ENCODE measurements around the gene NOCT.
A peak's percentile ranks its signal among the peaks of the same experiment; 100 is the strongest.
"Not testable (repeated sequence)": the region's sequence is repeated elsewhere in the genome, so short reads cannot be mapped to it uniquely, and the experiment has no call there.

Gene NOCT

DNA sequence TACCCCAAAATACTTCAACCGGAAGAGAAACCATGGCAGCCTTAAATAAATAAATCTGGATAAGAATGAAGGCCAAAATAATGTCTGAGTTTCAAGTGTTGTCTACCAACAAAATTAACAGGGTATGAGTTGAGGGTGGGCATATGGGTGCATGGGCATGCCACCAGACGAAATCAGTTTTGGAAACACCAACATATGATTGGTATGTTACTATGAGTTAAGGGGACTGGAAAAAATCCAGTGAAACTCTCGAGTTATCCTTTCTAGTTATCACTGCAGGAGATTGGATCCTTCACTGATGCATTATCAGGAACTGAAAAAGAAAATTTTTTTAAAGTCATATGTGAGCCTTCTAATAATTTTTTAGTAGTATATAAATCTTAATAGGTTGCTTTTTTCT, 32.4 kb downstream of the NOCT start:
- no peak for DNase-seq
- H3K36me3 Mint-ChIP-seq (ENCODE audit: low read depth), result peaks cover 33% of the 10 kb centered on the region
- ATAC-seq, result no peak
- H3K27me3 Mint-ChIP-seq, result no peaks in the 10 kb centered on the region
- H3K9me3 Mint-ChIP-seq, result no peaks in the 10 kb centered on the region
- H3K4me3 Mint-ChIP-seq, result no peak overlapping the region
- H3K27ac Mint-ChIP-seq, result no peak overlapping the region
- peaks cover 5% of the 10 kb centered on the region for H3K4me1 Mint-ChIP-seq

DNA sequence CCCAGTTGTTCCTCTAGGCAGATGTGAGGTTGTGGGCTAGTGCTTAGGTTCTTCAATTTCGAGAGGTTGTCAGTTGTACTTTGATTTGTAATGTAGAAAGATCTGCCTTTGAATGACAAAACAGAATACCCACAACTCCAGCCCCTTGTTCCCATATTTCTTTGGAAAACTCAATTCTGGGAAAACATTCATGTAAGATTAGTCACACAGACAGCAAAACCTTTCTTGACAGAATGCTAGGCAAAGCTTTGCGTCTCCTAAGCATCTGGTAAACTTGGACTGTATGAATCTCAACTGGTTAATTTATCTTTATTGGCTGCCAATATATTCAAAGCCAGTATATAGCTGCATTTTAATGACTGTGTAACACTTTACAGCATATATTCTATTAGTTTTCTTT, 34.9 kb downstream of the NOCT start:
- Mint-ChIP-seq H3K27ac (no peak overlapping the region), H3K27me3 (no peaks in the 10 kb centered on the region)

DNA sequence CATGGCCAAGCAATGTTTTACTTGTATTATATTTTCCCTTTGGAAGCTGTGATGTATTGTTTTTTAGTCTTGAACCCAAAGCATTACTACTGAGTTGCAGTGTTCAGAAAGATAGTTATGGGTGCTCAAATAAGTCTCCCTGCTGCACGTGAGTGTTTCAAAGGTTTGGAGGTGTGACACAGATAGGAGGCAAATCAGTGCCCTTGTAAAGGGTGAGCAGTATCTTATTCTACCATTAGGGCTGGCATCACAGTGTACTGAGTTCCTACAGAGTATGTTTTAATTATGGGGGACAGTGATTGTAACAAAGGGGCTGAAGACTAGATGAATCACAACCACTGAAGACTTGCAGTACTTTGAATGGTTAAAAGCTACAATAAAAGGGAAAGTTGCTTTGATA, 38.3 kb downstream of the NOCT start:
- H3K27ac Mint-ChIP-seq, result no peak overlapping the region
- peaks cover 5% of the 10 kb centered on the region for H3K4me1 Mint-ChIP-seq
- H3K36me3 Mint-ChIP-seq (ENCODE audit: low read depth), result peaks cover 38% of the 10 kb centered on the region
- DNase-seq (no peak), ATAC-seq (no peak)
- no peak overlapping the region for H3K4me3 Mint-ChIP-seq
- no peaks in the 10 kb centered on the region for H3K9me3 Mint-ChIP-seq
- no peaks in the 10 kb centered on the region for H3K27me3 Mint-ChIP-seq

More for the DNA sequence above, 34.9 kb downstream of the NOCT start:
- ATAC-seq (no peak), DNase-seq (no peak)
- Mint-ChIP-seq H3K9me3 (no peaks in the 10 kb centered on the region), H3K4me3 (no peak overlapping the region), H3K4me1 (peaks cover 7% of the 10 kb centered on the region), H3K36me3 (ENCODE audit: low read depth) (peaks cover 37% of the 10 kb centered on the region)

DNA sequence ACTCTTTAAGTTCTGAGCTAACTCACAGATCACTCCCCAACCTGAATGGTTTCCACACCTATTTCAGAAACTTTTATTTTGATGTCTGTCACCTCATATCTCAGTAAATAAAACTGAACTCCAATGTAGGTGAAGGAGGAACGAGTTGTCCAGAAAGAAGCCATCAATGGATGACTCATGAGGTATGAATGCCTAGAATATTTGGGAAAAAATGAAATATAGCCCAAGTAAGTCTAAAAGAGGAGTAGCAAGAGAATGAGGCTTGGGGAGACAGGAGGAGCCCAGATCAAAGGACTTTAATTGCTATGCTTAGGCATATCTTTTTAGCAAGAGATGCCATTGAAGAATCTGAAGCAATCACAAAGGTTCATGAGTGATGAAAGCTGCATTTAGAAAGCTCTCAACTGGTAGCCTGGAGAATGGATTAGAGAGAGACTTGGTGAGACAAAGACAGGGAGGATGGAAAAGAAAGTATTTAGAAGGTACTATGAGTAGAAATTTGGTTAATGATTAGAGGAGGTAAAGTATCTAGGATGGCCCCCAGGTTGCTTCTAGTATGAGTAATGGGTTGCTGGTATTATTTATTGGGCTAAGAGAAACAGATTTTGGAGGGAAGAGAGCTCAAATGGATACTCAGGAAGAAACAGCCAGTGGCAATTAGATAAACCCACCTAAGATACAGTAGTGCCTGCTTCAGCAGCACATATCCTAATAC, 39.4 kb downstream of the NOCT start:
- Mint-ChIP-seq H3K9me3 (no peaks in the 10 kb centered on the region), H3K4me3 (no peak overlapping the region), H3K4me1 (peaks cover 5% of the 10 kb centered on the region), H3K27me3 (no peaks in the 10 kb centered on the region), H3K36me3 (ENCODE audit: low read depth) (peaks cover 40% of the 10 kb centered on the region), H3K27ac (no peak overlapping the region)
- DNase-seq (no peak), ATAC-seq (no peak)

DNA sequence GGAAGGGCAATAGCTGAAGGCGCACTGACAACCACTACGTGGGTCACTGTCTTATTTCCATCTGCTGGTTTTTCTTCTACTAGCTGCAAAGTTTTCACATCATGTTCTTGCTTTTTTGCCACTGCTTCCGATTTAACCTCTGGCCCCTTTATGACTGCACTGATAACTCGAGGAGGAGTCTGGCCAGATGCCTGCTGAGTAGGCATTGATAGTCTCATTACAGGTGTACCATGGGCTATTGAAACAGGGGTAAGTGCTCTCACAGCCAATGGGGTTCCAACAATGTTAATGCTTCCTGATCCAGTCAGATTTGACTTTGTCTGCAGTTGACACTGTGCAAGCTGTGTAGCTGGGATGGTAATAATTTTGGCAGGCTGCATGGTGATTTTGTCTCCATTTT, 43.4 kb downstream of the NOCT start:
- H3K27ac Mint-ChIP-seq, result peak overlapping the region; percentile 4
- not testable (repeated sequence) for H3K27me3 Mint-ChIP-seq, DNase-seq, H3K4me1 Mint-ChIP-seq, ATAC-seq, H3K4me3 Mint-ChIP-seq, H3K9me3 Mint-ChIP-seq
- H3K36me3 Mint-ChIP-seq (ENCODE audit: low read depth), result peaks cover 44% of the 10 kb centered on the region

DNA sequence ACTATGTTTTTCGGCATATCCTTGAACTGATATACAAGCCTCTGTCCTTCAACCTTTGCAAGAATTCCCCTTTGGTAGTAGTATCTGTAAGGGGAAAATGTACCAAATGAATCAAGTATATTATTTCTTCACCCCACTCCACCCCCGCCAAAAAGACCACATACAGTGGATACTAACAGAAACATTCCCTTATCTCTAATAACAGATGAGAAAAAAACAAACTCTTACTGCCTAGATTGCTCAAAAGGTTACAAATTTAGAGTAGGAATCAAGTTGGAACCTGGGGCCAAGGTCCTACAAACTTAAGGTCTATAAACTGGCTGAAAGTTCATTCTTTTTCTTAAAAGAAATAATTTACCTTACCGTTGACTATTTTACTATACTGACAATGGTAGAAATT, 45.0 kb downstream of the NOCT start:
- H3K36me3 Mint-ChIP-seq (ENCODE audit: low read depth), result peaks cover 38% of the 10 kb centered on the region
- no peak overlapping the region for H3K4me3 Mint-ChIP-seq
- H3K27ac Mint-ChIP-seq, result no peak overlapping the region
- DNase-seq (no peak), ATAC-seq (no peak)
- H3K9me3 Mint-ChIP-seq, result no peaks in the 10 kb centered on the region
- H3K27me3 Mint-ChIP-seq, result no peaks in the 10 kb centered on the region
- peaks cover 4% of the 10 kb centered on the region for H3K4me1 Mint-ChIP-seq

DNA sequence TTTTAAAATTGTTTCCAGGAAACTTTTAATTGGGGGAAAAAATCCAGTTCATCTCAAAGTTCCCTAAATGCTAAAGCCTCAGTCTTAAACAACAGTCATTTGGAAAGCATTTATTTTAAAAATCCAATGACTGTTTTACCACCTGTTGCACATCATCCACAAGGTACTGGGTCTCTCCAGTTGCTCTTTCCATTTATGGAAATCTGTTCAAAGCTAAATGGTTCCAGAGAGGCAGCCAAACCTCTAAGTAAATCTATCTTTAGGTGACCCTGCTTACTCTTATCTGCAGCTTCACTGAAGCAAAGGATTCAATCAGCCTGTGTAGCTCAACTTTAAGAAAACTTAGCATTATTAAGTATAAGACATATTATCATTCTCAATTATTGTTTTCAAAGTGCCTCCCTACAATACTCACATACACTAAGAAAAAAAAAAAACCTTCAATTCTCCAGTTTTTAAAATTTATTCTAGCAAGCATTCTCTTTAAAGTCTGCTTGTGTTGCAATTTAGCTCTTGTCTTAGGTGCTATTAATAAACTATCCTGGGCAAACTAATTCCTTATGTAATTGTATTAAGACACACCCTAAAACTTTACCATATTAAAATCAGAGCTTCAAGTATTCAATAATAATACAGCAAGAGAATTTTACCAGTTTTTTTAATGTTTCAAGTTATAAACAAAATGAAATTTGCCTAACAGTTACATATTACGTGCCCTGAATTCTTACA, 60.6 kb downstream of the NOCT start:
- no peak overlapping the region for H3K4me3 Mint-ChIP-seq
- peaks cover 47% of the 10 kb centered on the region for H3K4me1 Mint-ChIP-seq

DNA sequence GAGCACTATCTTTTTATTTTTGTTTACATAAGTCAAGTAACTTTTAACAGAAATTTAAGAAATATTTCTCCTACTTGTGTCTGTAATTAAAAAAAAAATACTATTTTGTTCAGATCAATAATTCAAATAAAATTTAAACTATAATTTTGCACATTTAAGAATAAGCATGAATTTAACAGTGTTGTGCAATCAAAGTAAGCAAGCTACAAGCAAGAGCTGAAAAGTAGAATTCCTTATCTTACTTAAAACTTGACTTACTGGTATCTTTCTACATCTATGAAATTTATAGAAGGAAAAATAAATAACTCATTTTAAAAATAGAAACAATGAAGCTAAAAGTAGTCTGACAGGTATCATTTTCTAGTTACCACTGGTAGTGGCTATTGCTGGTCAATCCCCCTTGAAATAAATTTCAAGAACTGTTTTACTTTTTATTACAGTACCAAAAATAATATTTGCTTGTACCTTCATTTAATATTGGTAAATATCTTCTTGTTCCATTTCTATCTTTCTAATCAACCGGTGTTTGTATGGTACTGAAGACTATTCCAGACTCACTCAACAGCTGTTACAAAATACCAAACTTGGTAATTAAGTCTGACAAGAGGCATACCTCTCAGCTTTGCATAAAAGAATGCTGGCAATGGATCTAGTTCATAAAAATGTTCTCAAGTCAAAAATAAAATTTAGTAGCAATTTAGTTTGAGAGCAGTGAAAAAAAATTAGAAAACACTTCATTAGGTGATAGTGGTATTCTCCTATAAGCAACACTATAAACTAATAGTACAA, 62.2 kb downstream of the NOCT start:
- no peaks in the 10 kb centered on the region for H3K27me3 Mint-ChIP-seq
- no peak overlapping the region for H3K27ac Mint-ChIP-seq
- H3K9me3 Mint-ChIP-seq, result no peaks in the 10 kb centered on the region
- H3K36me3 Mint-ChIP-seq (ENCODE audit: low read depth), result peaks cover 4% of the 10 kb centered on the region
- ATAC-seq (no peak), DNase-seq (no peak)
- H3K4me1 Mint-ChIP-seq, result peaks cover 61% of the 10 kb centered on the region
- no peak overlapping the region for H3K4me3 Mint-ChIP-seq

More for the DNA sequence above, 60.6 kb downstream of the NOCT start:
- no peaks in the 10 kb centered on the region for H3K27me3 Mint-ChIP-seq
- H3K27ac Mint-ChIP-seq, result peak overlapping the region; percentile 5
- no peaks in the 10 kb centered on the region for H3K9me3 Mint-ChIP-seq
- H3K36me3 Mint-ChIP-seq (ENCODE audit: low read depth), result peaks cover 12% of the 10 kb centered on the region
- ATAC-seq, result no peak
- DNase-seq, result no peak

DNA sequence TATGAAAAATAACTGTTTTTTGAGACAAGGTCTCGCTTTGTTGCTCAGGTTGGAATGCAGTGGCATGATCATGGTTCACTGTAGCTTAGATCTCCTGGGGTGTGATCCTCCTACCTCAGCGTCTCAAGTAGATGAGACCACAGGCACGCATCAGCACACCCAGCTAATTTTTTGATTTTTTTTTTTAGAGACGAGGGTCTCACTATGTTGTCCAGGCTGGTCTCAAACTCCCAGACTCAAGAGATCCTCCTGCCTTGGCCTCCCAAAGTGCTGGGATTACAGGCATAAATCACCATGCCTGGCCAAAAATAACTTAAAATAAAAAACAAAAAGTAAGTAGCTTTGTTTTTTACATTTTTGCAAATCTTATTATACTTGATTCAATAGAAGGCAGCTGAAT, 63.3 kb downstream of the NOCT start:
- Mint-ChIP-seq H3K27ac (no peak overlapping the region), H3K4me3 (no peak overlapping the region), H3K4me1 (peaks cover 58% of the 10 kb centered on the region), H3K9me3 (no peaks in the 10 kb centered on the region), H3K27me3 (no peaks in the 10 kb centered on the region), H3K36me3 (ENCODE audit: low read depth) (peaks cover 5% of the 10 kb centered on the region)
- DNase-seq (no peak), ATAC-seq (no peak)

DNA sequence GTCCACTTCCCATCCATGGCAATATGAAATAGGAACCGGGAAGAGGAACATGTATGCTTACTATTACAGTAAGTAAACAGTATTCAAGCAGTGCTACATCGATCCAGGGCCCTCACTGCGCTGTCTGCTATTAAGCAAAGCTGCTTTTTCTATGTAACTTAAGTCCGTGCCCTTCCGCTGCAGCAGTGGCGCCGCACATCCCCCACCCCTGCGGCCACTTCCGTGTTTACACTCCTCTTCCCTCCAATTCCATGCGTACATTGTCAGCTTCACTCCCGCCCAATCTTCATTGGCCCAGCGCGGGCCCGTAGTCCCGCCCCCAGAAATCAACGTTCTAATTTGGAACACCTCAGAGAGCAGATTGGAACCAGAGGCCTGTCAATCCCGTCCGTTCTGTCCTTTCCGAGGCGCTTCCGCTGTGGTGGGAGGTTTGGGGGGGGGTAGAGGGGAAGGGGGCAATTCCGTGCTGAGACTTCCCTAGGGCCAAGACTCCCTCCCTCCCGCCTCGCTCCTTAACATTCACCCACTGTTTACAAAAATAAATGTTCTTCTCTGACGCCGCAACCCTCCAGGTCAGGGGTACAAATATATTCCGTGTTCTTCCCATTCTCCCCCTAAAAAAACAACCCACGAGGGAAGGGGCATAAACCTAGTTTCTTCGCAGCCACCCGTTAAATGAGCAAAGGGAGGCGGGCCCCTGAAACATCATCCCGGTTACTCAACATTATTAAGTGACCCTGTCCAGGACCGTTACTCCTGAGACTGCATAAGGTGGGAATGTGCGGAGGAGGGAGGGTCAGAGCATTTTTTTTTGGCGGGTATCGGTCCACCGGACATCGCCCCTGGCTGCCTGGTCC, 67.4 kb downstream of the NOCT start:
- Mint-ChIP-seq H3K27me3 (no peaks in the 10 kb centered on the region), H3K4me1 (peaks cover 43% of the 10 kb centered on the region), H3K36me3 (ENCODE audit: low read depth) (peaks cover 5% of the 10 kb centered on the region), H3K9me3 (no peaks in the 10 kb centered on the region), H3K27ac (peak overlapping the region; percentile 97), H3K4me3 (peak overlapping the region; percentile 99)
- DNase-seq (peak; percentile 89), ATAC-seq (peak; percentile 92)

DNA sequence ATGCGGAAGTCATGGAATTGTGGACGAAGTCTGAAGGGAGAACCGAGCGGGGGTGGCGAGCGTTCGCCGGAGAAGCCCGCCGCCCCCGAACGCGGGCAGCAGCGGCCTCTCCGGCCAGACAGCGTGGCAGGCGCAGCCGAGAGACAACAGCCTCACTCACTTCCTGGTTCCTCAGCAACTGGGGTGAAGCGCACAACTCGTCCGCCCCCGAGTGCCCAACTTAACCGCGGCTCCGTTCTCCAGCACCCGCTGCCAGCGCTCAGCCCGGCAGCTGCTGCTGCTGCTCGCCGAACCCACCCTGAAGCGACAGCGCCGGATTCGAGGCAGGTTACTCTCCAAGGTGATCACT, 68.0 kb downstream of the NOCT start:
- Mint-ChIP-seq H3K9me3 (no peaks in the 10 kb centered on the region), H3K4me3 (peak overlapping the region; percentile 99), H3K27ac (peak overlapping the region; percentile 97), H3K27me3 (no peaks in the 10 kb centered on the region), H3K36me3 (ENCODE audit: low read depth) (peaks cover 5% of the 10 kb centered on the region), H3K4me1 (peaks cover 41% of the 10 kb centered on the region)
- peak; percentile 37 for ATAC-seq
- peak; percentile 67 for DNase-seq

DNA sequence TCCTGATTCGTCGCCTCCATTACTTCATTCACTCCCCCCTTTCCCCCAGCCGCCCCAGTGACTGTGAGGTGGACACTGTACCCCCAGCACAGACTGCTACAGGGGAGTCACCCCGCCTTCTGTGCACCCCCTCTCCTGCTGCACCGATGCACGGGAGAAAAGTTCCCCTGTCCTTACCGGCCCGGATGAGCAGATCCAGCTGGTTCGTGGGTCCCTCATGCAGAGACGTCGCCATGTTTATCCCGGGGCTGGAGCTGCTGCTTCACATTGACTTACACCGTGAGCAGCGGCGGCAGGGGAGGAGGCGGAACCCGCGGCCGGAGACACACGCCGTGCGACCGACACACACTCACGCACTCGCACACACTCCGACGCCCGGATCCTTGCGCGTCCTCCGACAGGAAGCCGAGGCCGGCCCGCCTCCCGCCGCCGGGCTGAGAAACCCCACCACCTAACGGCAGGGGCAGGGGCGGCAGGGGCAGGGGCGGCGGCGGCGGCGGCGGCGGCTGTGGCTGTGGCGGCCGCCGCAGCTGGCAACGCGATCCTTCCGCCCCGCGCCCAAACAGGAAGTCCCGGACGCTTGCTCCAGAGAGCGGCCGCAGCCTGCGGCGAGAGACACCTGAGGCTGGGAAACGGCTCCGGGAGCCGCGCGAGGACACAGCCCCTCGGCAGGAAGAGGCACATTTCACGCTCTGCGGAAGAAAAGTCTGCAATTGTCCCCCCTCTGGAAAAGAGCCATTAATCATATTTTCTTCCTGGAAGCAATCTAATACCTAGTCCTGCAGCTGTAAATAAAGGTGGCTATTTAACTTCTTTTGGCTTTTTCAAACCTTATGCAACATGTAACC, 68.6 kb downstream of the NOCT start:
- H3K27ac Mint-ChIP-seq, result peak overlapping the region; percentile 97
- no peaks in the 10 kb centered on the region for H3K27me3 Mint-ChIP-seq
- H3K4me1 Mint-ChIP-seq, result peaks cover 38% of the 10 kb centered on the region
- DNase-seq (peak; percentile 84), ATAC-seq (peak; percentile 65)
- H3K36me3 Mint-ChIP-seq (ENCODE audit: low read depth), result peaks cover 5% of the 10 kb centered on the region
- no peaks in the 10 kb centered on the region for H3K9me3 Mint-ChIP-seq
- H3K4me3 Mint-ChIP-seq, result peak overlapping the region; percentile 99

DNA sequence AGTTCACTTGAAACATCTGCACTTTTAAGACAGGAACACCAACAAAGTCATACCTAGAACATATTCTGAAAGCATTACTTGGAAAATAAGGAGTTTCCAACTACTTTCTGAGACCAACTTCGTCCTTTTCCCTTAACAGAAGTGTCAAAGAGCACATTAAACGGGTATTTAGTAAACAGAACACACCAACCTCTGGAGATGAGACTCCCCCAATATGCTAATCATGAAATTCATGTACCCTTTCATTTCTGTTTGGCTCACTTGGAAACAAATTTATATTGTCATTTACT, 69.2 kb downstream of the NOCT start:
- Mint-ChIP-seq H3K4me3 (peak overlapping the region; percentile 99), H3K9me3 (no peaks in the 10 kb centered on the region), H3K4me1 (peaks cover 34% of the 10 kb centered on the region), H3K27me3 (no peaks in the 10 kb centered on the region), H3K27ac (peak overlapping the region; percentile 97), H3K36me3 (ENCODE audit: low read depth) (peaks cover 5% of the 10 kb centered on the region)
- ATAC-seq (no peak), DNase-seq (no peak)

All from activated naive CD8-positive, alpha-beta T cell treated with anti-CD3 and anti-CD28 coated beads, Interleukin-2, amount 50 U/mL, for 24 hours (primary cell).